Measurements from ENCODE around the gene ZIC4.

ZIC4 gene

DNA sequence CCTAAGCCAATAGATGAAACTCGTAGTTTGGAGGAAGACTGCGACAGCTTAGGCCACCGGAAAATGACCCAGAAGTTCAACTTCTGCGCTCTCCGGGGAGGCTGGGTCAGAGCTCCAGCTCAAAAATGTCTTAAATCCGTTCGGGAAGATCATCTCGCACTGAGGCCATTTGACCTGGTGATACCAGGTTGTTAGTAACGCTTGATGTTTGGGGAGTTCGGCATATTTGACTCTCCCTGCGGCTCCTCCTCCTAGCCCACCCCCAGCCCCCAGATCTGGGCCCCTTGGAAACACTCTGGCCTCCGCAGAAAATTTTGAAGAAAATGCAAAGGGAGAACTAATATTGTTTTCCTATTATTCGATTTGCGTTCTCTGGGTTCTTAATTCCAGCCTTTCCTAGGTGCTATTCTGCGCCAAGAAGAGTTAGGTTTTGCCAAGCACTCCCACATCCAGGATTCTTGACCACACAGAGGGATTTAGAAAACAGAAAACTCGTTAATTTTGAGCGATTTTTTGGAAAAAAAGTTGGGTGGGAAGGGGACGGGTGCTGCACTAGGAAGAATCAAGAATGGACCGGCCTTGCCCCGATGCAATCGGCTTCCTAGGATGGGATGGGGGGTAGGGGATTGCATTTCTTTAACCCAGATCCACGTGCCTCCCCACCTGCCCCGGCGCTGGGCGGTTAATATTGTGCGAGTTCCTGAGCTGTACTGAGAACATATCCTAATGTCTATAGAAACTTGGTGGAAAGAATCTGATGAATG lies 50.0 kb downstream of the ZIC4 start:
- Histone ChIP-seq H3K27me3 (ENCODE audit: low read depth, low read length) (no peaks in the 10 kb centered on the region), H3K27ac (ENCODE audit: low read length) (no peak overlapping the region), H3K4me1 (ENCODE audit: low read length) (peaks cover under 1% of the 10 kb centered on the region), H3K4me3 (ENCODE audit: low read length) (no peak overlapping the region), H3K36me3 (replicated peaks; ENCODE audit: low read depth, low read length) (no peaks in the 10 kb centered on the region), H2AFZ (ENCODE audit: low read depth, low read length) (no peak overlapping the region), H3K9me3 (ENCODE audit: insufficient read depth, low read length) (no peaks in the 10 kb centered on the region), H4K20me1 (ENCODE audit: insufficient read depth, low read length) (no peaks in the 10 kb centered on the region), H3K4me2 (ENCODE audit: low read length) (no peak overlapping the region), H3K79me2 (ENCODE audit: low read length) (no peaks in the 10 kb centered on the region), H3K9ac (ENCODE audit: low read length) (no peak overlapping the region)
- TF ChIP-seq, protein P1, sequence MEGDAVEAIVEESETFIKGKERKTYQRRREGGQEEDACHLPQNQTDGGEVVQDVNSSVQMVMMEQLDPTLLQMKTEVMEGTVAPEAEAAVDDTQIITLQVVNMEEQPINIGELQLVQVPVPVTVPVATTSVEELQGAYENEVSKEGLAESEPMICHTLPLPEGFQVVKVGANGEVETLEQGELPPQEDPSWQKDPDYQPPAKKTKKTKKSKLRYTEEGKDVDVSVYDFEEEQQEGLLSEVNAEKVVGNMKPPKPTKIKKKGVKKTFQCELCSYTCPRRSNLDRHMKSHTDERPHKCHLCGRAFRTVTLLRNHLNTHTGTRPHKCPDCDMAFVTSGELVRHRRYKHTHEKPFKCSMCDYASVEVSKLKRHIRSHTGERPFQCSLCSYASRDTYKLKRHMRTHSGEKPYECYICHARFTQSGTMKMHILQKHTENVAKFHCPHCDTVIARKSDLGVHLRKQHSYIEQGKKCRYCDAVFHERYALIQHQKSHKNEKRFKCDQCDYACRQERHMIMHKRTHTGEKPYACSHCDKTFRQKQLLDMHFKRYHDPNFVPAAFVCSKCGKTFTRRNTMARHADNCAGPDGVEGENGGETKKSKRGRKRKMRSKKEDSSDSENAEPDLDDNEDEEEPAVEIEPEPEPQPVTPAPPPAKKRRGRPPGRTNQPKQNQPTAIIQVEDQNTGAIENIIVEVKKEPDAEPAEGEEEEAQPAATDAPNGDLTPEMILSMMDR (IDR thresholded peaks at IDR 0.05; ENCODE audit: low read depth, low read length), result no peak
- TF ChIP-seq EZH2phosphoT487 (IDR thresholded peaks at IDR 0.05; ENCODE audit: low read depth), result no peak

DNA sequence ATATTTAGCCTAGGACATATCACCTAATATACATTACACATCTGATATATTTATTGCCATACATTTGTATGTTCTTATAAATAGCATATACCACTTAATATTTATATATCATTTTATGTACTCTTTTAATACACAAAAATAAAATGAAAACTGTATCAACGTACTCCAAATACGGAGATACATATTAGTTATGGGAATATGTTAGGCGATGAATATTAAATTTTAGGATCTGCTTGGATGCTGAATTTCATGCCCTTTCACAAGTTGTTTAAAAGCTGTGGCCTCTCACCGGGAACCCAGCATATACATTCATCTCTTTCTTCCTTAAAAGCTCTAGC lies 50.6 kb downstream of the ZIC4 start:
- no peak overlapping the region for H3K4me2 ChIP-seq (ENCODE audit: low read length)
- no peak overlapping the region for H2AFZ ChIP-seq (ENCODE audit: low read depth, low read length)
- no peaks in the 10 kb centered on the region for H3K36me3 ChIP-seq (replicated peaks; ENCODE audit: low read depth, low read length)
- no peaks in the 10 kb centered on the region for H3K4me1 ChIP-seq (ENCODE audit: low read length)
- no peaks in the 10 kb centered on the region for H3K9me3 ChIP-seq (ENCODE audit: insufficient read depth, low read length)
- H3K79me2 ChIP-seq (ENCODE audit: low read length), result no peaks in the 10 kb centered on the region
- no peaks in the 10 kb centered on the region for H4K20me1 ChIP-seq (ENCODE audit: insufficient read depth, low read length)
- H3K27me3 ChIP-seq (ENCODE audit: low read depth, low read length), result no peaks in the 10 kb centered on the region
- H3K27ac ChIP-seq (ENCODE audit: low read length), result no peak overlapping the region
- H3K4me3 ChIP-seq (ENCODE audit: low read length), result no peak overlapping the region
- TF ChIP-seq EZH2phosphoT487 (IDR thresholded peaks at IDR 0.05; ENCODE audit: low read depth), result no peak
- TF ChIP-seq, protein P1 (IDR thresholded peaks at IDR 0.05; ENCODE audit: low read depth, low read length), result no peak
- H3K9ac ChIP-seq (ENCODE audit: low read length), result no peak overlapping the region

DNA sequence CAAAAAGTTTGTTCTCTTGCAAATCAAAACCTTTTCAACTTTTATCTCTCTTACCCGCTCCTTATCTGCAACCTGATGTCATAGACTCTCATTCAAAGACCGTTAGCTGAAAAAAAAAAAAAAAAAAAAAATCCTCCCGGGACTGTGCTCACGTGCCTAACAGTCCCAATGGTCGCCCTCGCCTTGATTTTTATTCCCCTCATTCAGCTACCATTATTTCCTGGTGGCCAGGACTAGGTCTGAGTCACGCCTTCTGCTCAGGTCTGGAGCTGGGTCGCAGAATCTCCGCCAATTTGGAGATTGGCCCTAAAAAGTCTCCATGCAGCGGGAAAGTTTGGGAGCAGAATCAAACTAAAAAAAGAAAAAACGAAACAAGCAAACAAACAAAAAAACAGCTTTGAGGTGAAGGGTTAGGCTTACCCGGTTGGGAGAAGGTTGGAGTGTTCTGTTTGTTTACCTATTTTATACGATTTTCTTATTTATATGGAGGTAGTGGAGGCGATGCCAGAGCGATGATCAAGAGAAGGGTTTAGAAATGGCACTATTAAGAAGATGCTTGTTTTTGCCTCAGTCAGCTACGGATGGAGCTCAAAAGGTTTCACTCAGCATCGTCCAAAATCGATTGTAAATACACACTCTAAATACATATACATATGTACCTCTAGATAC lies 51.1 kb downstream of the ZIC4 start:
- Histone ChIP-seq H3K27ac (ENCODE audit: low read length) (no peak overlapping the region), H3K36me3 (replicated peaks; ENCODE audit: low read depth, low read length) (no peaks in the 10 kb centered on the region), H3K27me3 (ENCODE audit: low read depth, low read length) (no peaks in the 10 kb centered on the region), H3K4me1 (ENCODE audit: low read length) (no peaks in the 10 kb centered on the region), H3K9ac (ENCODE audit: low read length) (no peak overlapping the region), H3K4me2 (ENCODE audit: low read length) (no peak overlapping the region), H2AFZ (ENCODE audit: low read depth, low read length) (no peak overlapping the region), H3K79me2 (ENCODE audit: low read length) (no peaks in the 10 kb centered on the region), H3K4me3 (ENCODE audit: low read length) (no peak overlapping the region), H3K9me3 (ENCODE audit: insufficient read depth, low read length) (no peaks in the 10 kb centered on the region), H4K20me1 (ENCODE audit: insufficient read depth, low read length) (no peaks in the 10 kb centered on the region)
- no peak for TF ChIP-seq EZH2phosphoT487 (IDR thresholded peaks at IDR 0.05; ENCODE audit: low read depth)
- TF ChIP-seq, protein P1 (IDR thresholded peaks at IDR 0.05; ENCODE audit: low read depth, low read length), result no peak

DNA sequence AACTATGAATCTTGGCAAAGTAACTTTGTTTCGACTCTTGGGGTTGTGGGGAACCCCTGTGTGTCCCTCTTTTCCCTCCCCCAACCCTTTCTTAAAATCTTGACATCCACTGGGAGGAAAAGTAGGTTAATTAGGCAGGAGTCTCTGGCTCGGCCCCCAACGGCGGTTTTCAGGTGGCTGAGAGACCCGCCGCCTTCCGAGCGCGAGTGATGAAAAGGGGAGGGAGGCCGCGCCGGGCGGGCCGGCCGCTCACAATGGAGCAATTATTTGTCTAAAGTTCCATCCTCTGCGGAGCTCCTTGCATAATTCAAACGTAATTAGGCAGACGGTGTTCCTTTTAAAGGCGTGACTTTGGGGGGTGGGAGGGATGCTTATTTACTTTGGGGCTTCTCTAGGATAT lies 51.7 kb downstream of the ZIC4 start:
- TF ChIP-seq, protein P1 (IDR thresholded peaks at IDR 0.05; ENCODE audit: low read depth, low read length), result no peak
- TF ChIP-seq EZH2phosphoT487 (IDR thresholded peaks at IDR 0.05; ENCODE audit: low read depth), result no peak
- Histone ChIP-seq H3K9ac (ENCODE audit: low read length) (no peak overlapping the region), H4K20me1 (ENCODE audit: insufficient read depth, low read length) (no peaks in the 10 kb centered on the region), H3K4me3 (ENCODE audit: low read length) (no peak overlapping the region), H3K27me3 (ENCODE audit: low read depth, low read length) (no peaks in the 10 kb centered on the region), H3K4me1 (ENCODE audit: low read length) (no peaks in the 10 kb centered on the region), H3K36me3 (replicated peaks; ENCODE audit: low read depth, low read length) (no peaks in the 10 kb centered on the region), H3K79me2 (ENCODE audit: low read length) (no peaks in the 10 kb centered on the region), H2AFZ (ENCODE audit: low read depth, low read length) (no peak overlapping the region), H3K4me2 (ENCODE audit: low read length) (no peak overlapping the region), H3K9me3 (ENCODE audit: insufficient read depth, low read length) (no peaks in the 10 kb centered on the region), H3K27ac (ENCODE audit: low read length) (no peak overlapping the region)

All from OCI-LY3 (cell line).